Frontal cortex (tissue), 4 donors: ENCODE results near the gene NPEPL1. TPM values are rescaled to one million over a fixed set of nuclear protein-coding genes. Genes with fewer than 3 reads are reported as not detected.
"Not testable (repeated sequence)": the region's sequence is repeated elsewhere in the genome, so short reads cannot be mapped to it uniquely, and the experiment has no call there.

Experiments used
- DNase-seq, 2 donors: peaks; one replicate each; pipeline ENCODE4 v3.0.0; 2012; ENCODE audit warnings: low spot score in 2 of 2
- FAIRE-seq: peaks from 2 replicates; lab custom pipeline; 2012; peaks lifted over from hg19 to GRCh38; lab: Jason Lieb, UNC
- total RNA-seq: library from RNA; depleted of rRNA; stranded (reverse); fragments of >200 nt; gene quantifications from one replicate; pipeline ENCODE4 v1.2.3, GENCODE V29; 2014
- donor health status: control.
- donor health status: control.
- donor health status: control.

The NPEPL1 gene
- total RNA-seq, 1 donor from 2014 or later: 10.2 TPM

- DNase-seq: no peak
- FAIRE-seq: no peak
These were observed 60.8 kb downstream of the NPEPL1 start for GRCh38 chr20:58753267-58753921.

GRCh38 chr20:58753922-58754551 is 61.4 kb downstream of the NPEPL1 start:
- FAIRE-seq (no peak), DNase-seq (no peak)

GRCh38 chr20:58754584-58754983 is 62.0 kb downstream of the NPEPL1 start:
- FAIRE-seq: no peak
- no peak for DNase-seq

- DNase-seq: no peak
- no peak for FAIRE-seq
These were observed 62.6 kb downstream of the NPEPL1 start for GRCh38 chr20:58755062-58755697.

GRCh38 chr20:58755766-58756449 is 63.3 kb downstream of the NPEPL1 start:
- DNase-seq (no peak), FAIRE-seq (no peak)

GRCh38 chr20:58756450-58756775 is 63.8 kb downstream of the NPEPL1 start:
- DNase-seq: no peak

GRCh38 chr20:58757647-58758046 is 65.0 kb downstream of the NPEPL1 start:
- DNase-seq, FAIRE-seq: not testable (repeated sequence)

More at GRCh38 chr20:58756450-58756775, 63.8 kb downstream of the NPEPL1 start:
- no peak for FAIRE-seq

GRCh38 chr20:58759947-58760346 is 67.3 kb downstream of the NPEPL1 start:
- FAIRE-seq (no peak), DNase-seq (no peak)

GRCh38 chr20:58760856-58761255 is 68.3 kb downstream of the NPEPL1 start:
- DNase-seq (no peak), FAIRE-seq (no peak)

- no peak for DNase-seq
- FAIRE-seq: no peak
These were observed 69.5 kb downstream of the NPEPL1 start for GRCh38 chr20:58762120-58762519.

GRCh38 chr20:58763076-58763475 is 70.5 kb downstream of the NPEPL1 start:
- no peak for DNase-seq
- no peak for FAIRE-seq

Other genes with a start within 250 kb of the NPEPL1 start
- gene APCDD1L, start 177.4 kb upstream of the NPEPL1 start, total RNA-seq: not detected
- gene STX16, start 41.5 kb upstream of the NPEPL1 start, total RNA-seq: 31.4 TPM
- gene GNAS-AS1, start 158.1 kb downstream of the NPEPL1 start, total RNA-seq: 1.2 TPM
- gene GNAS, start 159.9 kb downstream of the NPEPL1 start, total RNA-seq: 481 TPM